ENCODE results near the gene NECAB2. TPM values are rescaled to one million over a fixed set of nuclear protein-coding genes. Genes with fewer than 3 reads are reported as not detected.

The NECAB2 gene
- total and polyA plus RNA-seq, 2 of the 8 experiments (the other 6 are each of a cell fraction or from before 2014, with no cell fraction given), result 3.6 to 4.2 TPM

DNA sequence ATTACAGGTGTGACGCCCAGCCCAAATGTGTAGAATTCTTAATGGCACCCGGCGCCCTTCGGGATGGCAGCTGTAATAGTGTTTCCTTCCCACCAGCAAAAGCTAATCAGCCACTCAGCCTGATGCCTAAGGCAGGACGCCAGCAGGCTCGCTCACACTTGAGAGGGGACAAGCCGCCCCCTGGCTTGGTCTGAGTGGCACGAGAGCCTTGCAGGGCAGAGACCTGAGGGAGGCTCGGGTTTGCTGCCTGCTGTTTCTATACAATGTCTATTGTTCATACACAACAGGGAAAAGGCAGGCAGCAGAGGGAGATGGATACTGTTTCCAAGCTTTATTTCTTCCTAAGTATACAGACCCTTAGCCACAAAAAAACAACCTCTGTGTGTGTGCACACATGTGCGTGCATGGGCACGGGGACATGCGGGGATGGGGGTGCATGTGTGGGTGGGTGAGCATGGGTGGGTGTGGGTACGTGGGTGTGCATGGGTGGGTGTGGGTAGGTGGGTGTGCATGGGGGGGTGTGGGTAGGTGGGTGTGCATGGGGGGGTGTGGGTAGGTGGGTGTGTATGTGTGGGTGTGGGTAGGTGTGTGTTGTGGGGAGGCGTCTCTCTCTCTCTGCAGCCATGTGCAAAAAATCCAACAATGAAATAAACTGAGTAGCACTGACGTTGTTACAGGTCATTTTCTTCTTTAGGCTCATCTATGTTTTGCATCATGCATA, 64.6 kb downstream of the NECAB2 start:
- no peak overlapping the region for H3K14ac ChIP-seq (ENCODE audit: insufficient read length)
- H2AFZ ChIP-seq (ENCODE audit: low read length), result no peak overlapping the region
- FAIRE-seq (no peak), DNase-seq (ENCODE audit: low read depth in 1 of 2, low spot score in 2 of 2) (no peak)
- no peak overlapping the region for H3K9ac ChIP-seq (replicated peaks in 1 of 4; ENCODE audit: extremely low read depth in 1 of 4, low read depth in 3 of 4, low read length in 3 of 4)
- no peaks in the 10 kb centered on the region for H4K20me1 ChIP-seq (replicated peaks in 1 of 2; ENCODE audit: control insufficient read depth in 1 of 2, insufficient read depth in 2 of 2, low read length in 2 of 2)
- H2BK20ac ChIP-seq (ENCODE audit: low read length), result no peak overlapping the region
- POLR2A ChIA-PET (ENCODE audit: partially characterized antibody), result no interaction called here
- no peak overlapping the region for H2BK15ac ChIP-seq (ENCODE audit: low read length)
- no peak overlapping the region for H3K4me3 ChIP-seq (ENCODE audit: extremely low read depth in 1 of 4, insufficient read depth in 2 of 4, low read depth in 3 of 4, low read length in 4 of 4)
- H2BK12ac ChIP-seq (ENCODE audit: low read depth, low read length), result no peak overlapping the region
- H3K4me1 ChIP-seq (replicated peaks in 1 of 4; ENCODE audit: control insufficient read depth in 3 of 4, insufficient read depth in 4 of 4, low read length in 3 of 4), result peaks cover 0 to 8% (median 0%) of the 10 kb centered on the region in 4 experiments; a peak in 2 of 7 replicates
- H3K4me2 ChIP-seq (ENCODE audit: insufficient read depth in 1 of 2, low read depth in 2 of 2, low read length in 2 of 2), result peak overlapping the region; percentile 11 to 16; a peak in 1 of 4 replicates
- TF ChIP-seq KDM5A (IDR thresholded peaks at IDR 0.05; ENCODE audit: low read length) (no peak), POLR2AphosphoS5 (IDR thresholded peaks at IDR 0.05; ENCODE audit: low read depth, low read length) (no peak), CTBP2 (IDR thresholded peaks at IDR 0.05; ENCODE audit: borderline replicate concordance, insufficient read depth, insufficient read length, low read length) (no peak), RXRA (IDR thresholded peaks at IDR 0.05; ENCODE audit: insufficient read depth, low read depth, low read length) (no peak)
- no peaks in the 10 kb centered on the region for H3K36me3 ChIP-seq (ENCODE audit: control insufficient read depth in 2 of 4, insufficient read depth in 4 of 4, low read length in 3 of 4)
- CTCF ChIA-PET (ENCODE audit: partially characterized antibody), result interaction anchor here (0.6 to 2.0 kb wide), 5 partner anchors 9 to 141 kb away, joined by 3 to 9 read pairs (median 4); no protein-coding TSS in a partner anchor
- 0 out of 7 replicates have a peak, but pooled peaks cover 0 to 2% (median 0%) of the 10 kb centered on the region in 4 experiments for H3K27me3 ChIP-seq (replicated peaks in 1 of 4; ENCODE audit: control insufficient read depth in 3 of 4, extremely low read depth in 1 of 4, insufficient read depth in 3 of 4, low read length in 3 of 4)
- H3K79me2 ChIP-seq (ENCODE audit: control insufficient read depth in 1 of 2, insufficient read depth in 2 of 2, low read length in 2 of 2), result no peaks in the 10 kb centered on the region
- H3K79me1 ChIP-seq (ENCODE audit: low read depth, low read length), result no peaks in the 10 kb centered on the region
- H4K8ac ChIP-seq (ENCODE audit: extremely low read depth, insufficient read depth, low read length), result no peak overlapping the region
- no peak overlapping the region for H3K27ac ChIP-seq (ENCODE audit: low read depth, low read length)
- no peak overlapping the region for H3K23ac ChIP-seq (ENCODE audit: insufficient read length)
- WGBS, 2 experiments (ENCODE audit: extremely low coverage in 1 of 2, insufficient coverage in 1 of 2, insufficient read length in 1 of 2, insufficient replicate concordance in 2 of 2, low coverage in 1 of 2, low lambda C conversion rate in 2 of 2, missing lambda C conversion rate in 1 of 2), result 83% methylated on average over 14 of the region's 15 CpGs; no CpG with 5 or more reads in 1 of the 2 experiments
- no peak overlapping the region for H3K56ac ChIP-seq (replicated peaks; ENCODE audit: insufficient read length, low read depth, low read length)
- no peak overlapping the region for H2BK120ac ChIP-seq (replicated peaks; ENCODE audit: low read depth, low read length)
- no peak overlapping the region for H3K4ac ChIP-seq (replicated peaks; ENCODE audit: insufficient read length, low read depth, low read length)
- no peak overlapping the region for H4K5ac ChIP-seq (ENCODE audit: insufficient read length, low read depth, low read length)
- H3K9me3 ChIP-seq (ENCODE audit: insufficient read depth in 2 of 2, low read depth in 1 of 2, low read length in 1 of 2), result peaks cover 5 to 6% of the 10 kb centered on the region in 2 experiments; a peak in 1 of 4 replicates
- no peak overlapping the region for H4K91ac ChIP-seq (replicated peaks; ENCODE audit: insufficient read length, low read length)
- no peak overlapping the region for H2AK5ac ChIP-seq (ENCODE audit: low read depth, low read length)
- no peak overlapping the region for H2BK5ac ChIP-seq (ENCODE audit: low read depth, low read length)
- no peak overlapping the region; the same call in 1 of the 2 replicates for H3K18ac ChIP-seq (ENCODE audit: extremely low read depth, low read length)
- H3K23me2 ChIP-seq (ENCODE audit: low read depth, low read length), result no peaks in the 10 kb centered on the region; the same call in 1 of the 2 replicates
